Measurements from ENCODE around the gene KDM4B. TPM values are rescaled to one million over a fixed set of nuclear protein-coding genes. Genes with fewer than 3 reads are reported as not detected.

Gene KDM4B
- total and polyA plus RNA-seq, 2 donors from 2014 or later: 6.6 to 35.7 TPM

DNA sequence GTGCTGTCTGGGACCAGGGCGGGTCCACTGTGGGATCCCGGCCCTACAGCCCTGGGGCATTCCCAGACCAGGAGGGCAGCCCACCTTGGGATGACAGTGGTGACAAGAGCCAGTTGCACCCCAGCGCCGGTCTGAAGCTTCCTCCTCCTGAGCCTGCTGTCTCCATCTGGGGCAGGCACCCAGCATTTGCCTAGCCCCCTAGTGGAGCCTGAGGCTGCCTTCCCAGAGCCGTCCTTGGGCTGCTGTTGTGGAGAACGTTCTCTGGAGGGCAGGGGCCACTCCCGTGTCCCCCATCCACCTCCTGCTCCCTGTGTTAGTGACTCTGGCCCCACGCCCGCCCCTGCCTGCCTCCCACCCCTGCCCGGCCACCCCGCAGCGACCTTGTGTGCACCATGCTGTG, 148.5 kb downstream of the KDM4B start:
- H3K27ac ChIP-seq (ENCODE audit: low read depth in 2 of 2, low read length in 2 of 2): no peak overlapping the region
- H3K9me3 ChIP-seq (ENCODE audit: control insufficient read depth in 2 of 3, insufficient read depth in 1 of 3, low read length in 3 of 3): no peaks in the 10 kb centered on the region
- TF ChIP-seq, protein P1, sequence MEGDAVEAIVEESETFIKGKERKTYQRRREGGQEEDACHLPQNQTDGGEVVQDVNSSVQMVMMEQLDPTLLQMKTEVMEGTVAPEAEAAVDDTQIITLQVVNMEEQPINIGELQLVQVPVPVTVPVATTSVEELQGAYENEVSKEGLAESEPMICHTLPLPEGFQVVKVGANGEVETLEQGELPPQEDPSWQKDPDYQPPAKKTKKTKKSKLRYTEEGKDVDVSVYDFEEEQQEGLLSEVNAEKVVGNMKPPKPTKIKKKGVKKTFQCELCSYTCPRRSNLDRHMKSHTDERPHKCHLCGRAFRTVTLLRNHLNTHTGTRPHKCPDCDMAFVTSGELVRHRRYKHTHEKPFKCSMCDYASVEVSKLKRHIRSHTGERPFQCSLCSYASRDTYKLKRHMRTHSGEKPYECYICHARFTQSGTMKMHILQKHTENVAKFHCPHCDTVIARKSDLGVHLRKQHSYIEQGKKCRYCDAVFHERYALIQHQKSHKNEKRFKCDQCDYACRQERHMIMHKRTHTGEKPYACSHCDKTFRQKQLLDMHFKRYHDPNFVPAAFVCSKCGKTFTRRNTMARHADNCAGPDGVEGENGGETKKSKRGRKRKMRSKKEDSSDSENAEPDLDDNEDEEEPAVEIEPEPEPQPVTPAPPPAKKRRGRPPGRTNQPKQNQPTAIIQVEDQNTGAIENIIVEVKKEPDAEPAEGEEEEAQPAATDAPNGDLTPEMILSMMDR (IDR thresholded peaks at IDR 0.05; ENCODE audit: borderline replicate concordance, extremely low read depth, insufficient read depth): no peak
- DNase-seq (no peak), FAIRE-seq (no peak)
- H3K4me1 ChIP-seq (ENCODE audit: control insufficient read depth in 2 of 3, insufficient read depth in 2 of 3, low read depth in 1 of 3, low read length in 3 of 3): peaks cover 0 to 3% (median 0%) of the 10 kb centered on the region in 3 donors
- no peaks in the 10 kb centered on the region for H3K27me3 ChIP-seq (ENCODE audit: control insufficient read depth, insufficient read depth, low read length)
- H3K4me3 ChIP-seq (ENCODE audit: low read length in 3 of 3): no peak overlapping the region
- H3K36me3 ChIP-seq (ENCODE audit: control insufficient read depth in 2 of 3, insufficient read depth in 3 of 3, low read length in 3 of 3): peaks cover 0 to 6% (median under 1%) of the 10 kb centered on the region in 3 donors
- H3K9ac ChIP-seq (ENCODE audit: low read length in 3 of 3): no peak overlapping the region
- intact Hi-C loops (cut with DNase I): no loop called here

GRCh38 chr19:5118026-5118425, 149.1 kb downstream of the KDM4B start:
- Histone ChIP-seq H3K9me3 (ENCODE audit: control insufficient read depth in 2 of 3, insufficient read depth in 1 of 3, low read length in 3 of 3) (no peaks in the 10 kb centered on the region), H3K9ac (ENCODE audit: low read length in 3 of 3) (no peak overlapping the region), H3K4me1 (ENCODE audit: control insufficient read depth in 2 of 3, insufficient read depth in 2 of 3, low read depth in 1 of 3, low read length in 3 of 3) (peaks cover 0 to 3% (median 0%) of the 10 kb centered on the region in 3 donors), H3K27ac (ENCODE audit: low read depth in 2 of 2, low read length in 2 of 2) (no peak overlapping the region), H3K4me3 (ENCODE audit: low read length in 3 of 3) (no peak overlapping the region), H3K27me3 (ENCODE audit: control insufficient read depth, insufficient read depth, low read length) (no peaks in the 10 kb centered on the region), H3K36me3 (ENCODE audit: control insufficient read depth in 2 of 3, insufficient read depth in 3 of 3, low read length in 3 of 3) (peaks cover 0 to 7% (median 2%) of the 10 kb centered on the region in 3 donors)
- TF ChIP-seq, protein P1 (IDR thresholded peaks at IDR 0.05; ENCODE audit: borderline replicate concordance, extremely low read depth, insufficient read depth): no peak
- FAIRE-seq (no peak), DNase-seq (no peak)
- intact Hi-C loops (cut with DNase I): no loop called here

DNA sequence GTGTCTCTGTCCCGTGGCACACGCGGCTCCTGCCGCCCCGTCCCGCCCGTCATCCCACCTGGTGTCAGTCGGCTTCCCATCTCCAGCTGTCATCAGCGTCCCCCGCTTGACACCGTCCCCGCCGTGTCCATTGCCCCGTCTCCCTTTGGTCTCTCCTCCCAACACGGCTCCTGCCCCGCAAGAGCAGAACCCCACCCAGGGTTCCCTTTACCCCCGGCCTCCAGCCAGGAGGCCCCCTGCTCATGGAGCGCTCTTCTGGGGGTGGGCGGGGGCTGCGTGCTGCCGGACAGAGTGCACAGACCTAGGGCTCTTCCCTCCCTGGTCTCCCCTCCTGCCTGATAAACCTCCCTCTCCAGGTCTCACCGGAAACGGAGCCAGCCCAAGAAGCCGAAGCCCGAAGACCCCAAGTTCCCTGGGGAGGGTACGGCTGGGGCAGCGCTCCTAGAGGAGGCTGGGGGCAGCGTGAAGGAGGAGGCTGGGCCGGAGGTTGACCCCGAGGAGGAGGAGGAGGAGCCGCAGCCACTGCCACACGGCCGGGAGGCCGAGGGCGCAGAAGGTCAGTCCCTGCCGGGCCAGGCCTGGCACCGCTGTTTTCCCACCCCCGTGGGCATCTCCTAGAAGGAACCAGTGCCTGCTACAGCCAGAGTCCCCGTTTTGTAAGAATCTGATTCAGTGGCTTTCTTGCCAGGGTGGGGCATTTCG, 150.5 kb downstream of the KDM4B start:
- H3K9ac ChIP-seq (ENCODE audit: low read length in 3 of 3): no peak overlapping the region
- H3K4me1 ChIP-seq (ENCODE audit: control insufficient read depth in 2 of 3, insufficient read depth in 2 of 3, low read depth in 1 of 3, low read length in 3 of 3): no peaks in the 10 kb centered on the region
- no peak overlapping the region for H3K27ac ChIP-seq (ENCODE audit: low read depth in 2 of 2, low read length in 2 of 2)
- intact Hi-C loops (cut with DNase I): no loop called here
- FAIRE-seq (no peak), DNase-seq (no peak)
- H3K4me3 ChIP-seq (ENCODE audit: low read length in 3 of 3): no peak overlapping the region
- TF ChIP-seq, protein P1 (IDR thresholded peaks at IDR 0.05; ENCODE audit: borderline replicate concordance, extremely low read depth, insufficient read depth): no peak
- peaks cover 0 to 8% (median 2%) of the 10 kb centered on the region in 3 donors for H3K36me3 ChIP-seq (ENCODE audit: control insufficient read depth in 2 of 3, insufficient read depth in 3 of 3, low read length in 3 of 3)
- no peaks in the 10 kb centered on the region for H3K27me3 ChIP-seq (ENCODE audit: control insufficient read depth, insufficient read depth, low read length)
- H3K9me3 ChIP-seq (ENCODE audit: control insufficient read depth in 2 of 3, insufficient read depth in 1 of 3, low read length in 3 of 3): no peaks in the 10 kb centered on the region
